ACC112 (cell line): ENCODE data around the gene JDP2.

Experiments
- H2AFZ ChIP-seq: fragments of 200-600 bp; sonication (generic); one replicate; pipeline ENCODE4 v1.6.0; 2017; ENCODE audit warnings: antibody characterized with exemption, low read length; ENCODE audit not compliant: unreplicated experiment
- H3K27ac ChIP-seq: fragments of 200-600 bp; sonication (generic); 2 replicates; pipeline ENCODE4 v1.5.1; 2014; ENCODE audit warnings: low read depth, mild to moderate bottlenecking, antibody characterized with exemption, low read length, moderate library complexity
- H3K27me3 ChIP-seq: fragments of 200-600 bp; sonication (generic); 2 replicates; pipeline ENCODE4 v1.6.1; 2014; ENCODE audit warnings: mild to moderate bottlenecking, antibody characterized with exemption, low read length, moderate library complexity, mixed read lengths; ENCODE audit not compliant: insufficient read depth
- H3K36me3 ChIP-seq: fragments of 200-600 bp; sonication (generic); 2 replicates; pipeline ENCODE4 v1.6.1; 2016; ENCODE audit warnings: mild to moderate bottlenecking, antibody characterized with exemption, low read length, moderate library complexity, mixed read lengths; ENCODE audit not compliant: insufficient read depth
- H3K4me1 ChIP-seq: fragments of 200-600 bp; sonication (generic); one replicate; pipeline ENCODE4 v1.6.1; 2016; ENCODE audit warnings: low read length, mixed read lengths; ENCODE audit not compliant: insufficient read depth, unreplicated experiment, control insufficient read depth
- H3K4me3 ChIP-seq: fragments of 200-600 bp; sonication (generic); 2 replicates; pipeline ENCODE4 v1.5.1; 2014; ENCODE audit warnings: mild to moderate bottlenecking, low read depth, low read length
- H3K79me2 ChIP-seq: fragments of 200-600 bp; sonication (generic); one replicate; pipeline ENCODE4 v1.6.0; 2016; ENCODE audit warnings: low read length; ENCODE audit not compliant: control insufficient read depth, unreplicated experiment, insufficient read depth

The JDP2 gene

GRCh38 chr14:75456069-75456996 is 28.5 kb downstream of the JDP2 start:
- peaks cover 10% of the 10 kb centered on the region for H3K79me2 ChIP-seq
- H3K36me3 ChIP-seq: no peaks in the 10 kb centered on the region
- H3K4me3 ChIP-seq: no peak overlapping the region
- H3K27me3 ChIP-seq: no peaks in the 10 kb centered on the region
- peaks cover 33% of the 10 kb centered on the region for H3K4me1 ChIP-seq
- no peak overlapping the region for H3K27ac ChIP-seq
- no peak overlapping the region for H2AFZ ChIP-seq

- no peak overlapping the region for H3K27ac ChIP-seq
- peaks cover 10% of the 10 kb centered on the region for H3K79me2 ChIP-seq
- H3K27me3 ChIP-seq: no peaks in the 10 kb centered on the region
- H3K36me3 ChIP-seq: no peaks in the 10 kb centered on the region
- no peak overlapping the region for H2AFZ ChIP-seq
- H3K4me3 ChIP-seq: no peak overlapping the region
- H3K4me1 ChIP-seq: peaks cover 32% of the 10 kb centered on the region
Observed at GRCh38 chr14:75456997-75457335, 29.1 kb downstream of the JDP2 start.

- Histone ChIP-seq H3K27me3 (no peaks in the 10 kb centered on the region), H3K79me2 (peaks cover 10% of the 10 kb centered on the region), H3K27ac (no peak overlapping the region), H3K4me1 (peaks cover 24% of the 10 kb centered on the region), H3K36me3 (peaks cover 3% of the 10 kb centered on the region; the same call in 1 of the 2 replicates), H3K4me3 (no peak overlapping the region), H2AFZ (no peak overlapping the region)
Observed at GRCh38 chr14:75457648-75458165, 29.9 kb downstream of the JDP2 start.

GRCh38 chr14:75458305-75458704 is 30.5 kb downstream of the JDP2 start:
- Histone ChIP-seq H3K4me3 (no peak overlapping the region), H3K27me3 (no peaks in the 10 kb centered on the region), H3K27ac (no peak overlapping the region), H3K4me1 (peaks cover 18% of the 10 kb centered on the region), H3K79me2 (peaks cover 10% of the 10 kb centered on the region), H3K36me3 (peaks cover 3% of the 10 kb centered on the region; the same call in 1 of the 2 replicates), H2AFZ (no peak overlapping the region)

GRCh38 chr14:75459099-75459741 is 31.4 kb downstream of the JDP2 start:
- H3K79me2 ChIP-seq: peaks cover 10% of the 10 kb centered on the region
- H3K27ac ChIP-seq: no peak overlapping the region
- H3K36me3 ChIP-seq: peaks cover 3% of the 10 kb centered on the region; the same call in 1 of the 2 replicates
- H2AFZ ChIP-seq: no peak overlapping the region
- no peak overlapping the region for H3K4me3 ChIP-seq
- H3K4me1 ChIP-seq: peaks cover 10% of the 10 kb centered on the region
- no peaks in the 10 kb centered on the region for H3K27me3 ChIP-seq

- H3K4me1 ChIP-seq: peaks cover 5% of the 10 kb centered on the region
- no peak overlapping the region for H3K27ac ChIP-seq
- H3K36me3 ChIP-seq: peaks cover 3% of the 10 kb centered on the region; the same call in 1 of the 2 replicates
- no peak overlapping the region for H2AFZ ChIP-seq
- no peaks in the 10 kb centered on the region for H3K27me3 ChIP-seq
- no peak overlapping the region for H3K4me3 ChIP-seq
- H3K79me2 ChIP-seq: peaks cover 10% of the 10 kb centered on the region
Observed at GRCh38 chr14:75459791-75460190, 32.0 kb downstream of the JDP2 start.

- no peak overlapping the region for H2AFZ ChIP-seq
- peaks cover 3% of the 10 kb centered on the region; the same call in 1 of the 2 replicates for H3K36me3 ChIP-seq
- H3K4me3 ChIP-seq: no peak overlapping the region
- H3K27ac ChIP-seq: no peak overlapping the region
- peaks cover 8% of the 10 kb centered on the region for H3K79me2 ChIP-seq
- H3K27me3 ChIP-seq: no peaks in the 10 kb centered on the region
- H3K4me1 ChIP-seq: no peaks in the 10 kb centered on the region
Observed at GRCh38 chr14:75460394-75460793, 32.6 kb downstream of the JDP2 start.

GRCh38 chr14:75461303-75461702 is 33.5 kb downstream of the JDP2 start:
- peaks cover 8% of the 10 kb centered on the region for H3K79me2 ChIP-seq
- no peaks in the 10 kb centered on the region for H3K4me1 ChIP-seq
- H3K27me3 ChIP-seq: no peaks in the 10 kb centered on the region
- H3K36me3 ChIP-seq: peaks cover 3% of the 10 kb centered on the region; the same call in 1 of the 2 replicates
- no peak overlapping the region for H3K4me3 ChIP-seq
- no peak overlapping the region for H2AFZ ChIP-seq
- no peak overlapping the region for H3K27ac ChIP-seq

GRCh38 chr14:75461755-75462349 is 34.0 kb downstream of the JDP2 start:
- Histone ChIP-seq H3K79me2 (peaks cover 8% of the 10 kb centered on the region), H3K27ac (no peak overlapping the region), H3K4me3 (no peak overlapping the region), H3K36me3 (peaks cover 3% of the 10 kb centered on the region; the same call in 1 of the 2 replicates), H3K4me1 (no peaks in the 10 kb centered on the region), H2AFZ (no peak overlapping the region), H3K27me3 (no peaks in the 10 kb centered on the region)

GRCh38 chr14:75464626-75465025 is 36.8 kb downstream of the JDP2 start:
- Histone ChIP-seq H3K27ac (no peak overlapping the region), H3K27me3 (no peaks in the 10 kb centered on the region), H3K36me3 (peaks cover 3% of the 10 kb centered on the region; the same call in 1 of the 2 replicates), H2AFZ (no peak overlapping the region), H3K79me2 (no peaks in the 10 kb centered on the region), H3K4me1 (no peaks in the 10 kb centered on the region), H3K4me3 (no peak overlapping the region)
